Mesodermal cell (in vitro differentiated cells): ENCODE measurements around the gene GRIPAP1.
"Not testable (repeated sequence)": the region's sequence is repeated elsewhere in the genome, so short reads cannot be mapped to it uniquely, and the experiment has no call there.

Source experiments
- H3K27ac ChIP-seq: 2 replicates; pipeline ENCODE4 v1.7.0; 2013; ENCODE audit warnings: mild to moderate bottlenecking, low read depth, low read length, moderate library complexity; ENCODE audit not compliant: severe bottlenecking
- H3K36me3 ChIP-seq: 2 replicates; pipeline ENCODE4 v1.7.1; 2013; ENCODE audit warnings: mild to moderate bottlenecking, low read length, moderate library complexity; ENCODE audit not compliant: control insufficient read depth, insufficient read depth
- H3K4me1 ChIP-seq: one replicate; pipeline ENCODE4 v1.7.1; 2013; ENCODE audit warnings: mild to moderate bottlenecking, low read length; ENCODE audit not compliant: insufficient read depth, control insufficient read depth, poor library complexity, severe bottlenecking
- H3K4me3 ChIP-seq: 2 replicates; pipeline ENCODE4 v1.7.0; 2013; ENCODE audit warnings: low read length, control low read depth, mild to moderate bottlenecking; ENCODE audit not compliant: insufficient read depth, poor library complexity, severe bottlenecking; ENCODE audit errors: extremely low read depth
- H3K9me3 ChIP-seq: 2 replicates; pipeline ENCODE4 v1.7.1; 2013; ENCODE audit warnings: mild to moderate bottlenecking, low read length, moderate library complexity; ENCODE audit not compliant: control insufficient read depth
- WGBS, 2 experiments: methylation state at CpG; one replicate each; pipeline ENCODE4 v1.1.5; 2013; ENCODE audit warnings: missing lambda C conversion rate in 2 of 2; ENCODE audit not compliant: insufficient coverage in 2 of 2; 5-methylcytosine and 5-hydroxymethylcytosine counted together

Gene GRIPAP1

GRCh38 chrX:48992341-48992740 is 9.7 kb downstream of the GRIPAP1 start:
- Histone ChIP-seq H3K27ac (no peak overlapping the region), H3K36me3 (peaks cover 56% of the 10 kb centered on the region)

GRCh38 chrX:48989483-48989882 is 12.6 kb downstream of the GRIPAP1 start:
- WGBS, 2 experiments: no CpG with 5 or more reads among the region's 4 CpGs
- H3K9me3 ChIP-seq: no peaks in the 10 kb centered on the region

More at GRCh38 chrX:48992341-48992740, 9.7 kb downstream of the GRIPAP1 start:
- H3K4me3 ChIP-seq: no peak overlapping the region
- H3K9me3 ChIP-seq: no peaks in the 10 kb centered on the region
- no peaks in the 10 kb centered on the region for H3K4me1 ChIP-seq

GRCh38 chrX:48983896-48984295 is 18.2 kb downstream of the GRIPAP1 start:
- Histone ChIP-seq H3K9me3 (no peaks in the 10 kb centered on the region), H3K36me3 (peaks cover 42% of the 10 kb centered on the region), H3K27ac (no peak overlapping the region), H3K4me3 (no peak overlapping the region), H3K4me1 (no peaks in the 10 kb centered on the region)
- no CpG with 5 or more reads among the region's 3 CpGs for WGBS, 2 experiments

More at GRCh38 chrX:48989483-48989882, 12.6 kb downstream of the GRIPAP1 start:
- H3K36me3 ChIP-seq: peaks cover 42% of the 10 kb centered on the region
- H3K4me3 ChIP-seq: no peak overlapping the region
- no peak overlapping the region for H3K27ac ChIP-seq
- no peaks in the 10 kb centered on the region for H3K4me1 ChIP-seq

GRCh38 chrX:48983081-48983480 is 19.0 kb downstream of the GRIPAP1 start:
- no peak overlapping the region for H3K4me3 ChIP-seq
- no peak overlapping the region for H3K27ac ChIP-seq
- H3K4me1 ChIP-seq: no peaks in the 10 kb centered on the region
- peaks cover 40% of the 10 kb centered on the region for H3K36me3 ChIP-seq
- 95 to 100% methylated on average over 3 to 9 of the region's 17 CpGs for WGBS, 2 experiments
- H3K9me3 ChIP-seq: no peaks in the 10 kb centered on the region

GRCh38 chrX:48981178-48981577 is 20.9 kb downstream of the GRIPAP1 start:
- Histone ChIP-seq H3K27ac (no peak overlapping the region), H3K4me1 (no peaks in the 10 kb centered on the region), H3K36me3 (peaks cover 51% of the 10 kb centered on the region), H3K4me3 (no peak overlapping the region), H3K9me3 (no peaks in the 10 kb centered on the region)
- WGBS, 2 experiments: 83 to 91% methylated on average over 1 to 6 of the region's 10 CpGs

GRCh38 chrX:48980341-48980740 is 21.7 kb downstream of the GRIPAP1 start:
- WGBS, 2 experiments: 100% methylated on average over 1 of the region's 10 CpGs

GRCh38 chrX:48978226-48978625 is 23.8 kb downstream of the GRIPAP1 start:
- peaks cover 40% of the 10 kb centered on the region for H3K36me3 ChIP-seq
- no peak overlapping the region for H3K27ac ChIP-seq
- no peaks in the 10 kb centered on the region for H3K9me3 ChIP-seq
- no peaks in the 10 kb centered on the region for H3K4me1 ChIP-seq
- H3K4me3 ChIP-seq: no peak overlapping the region
- WGBS, 2 experiments: no CpG with 5 or more reads among the region's 5 CpGs

More at GRCh38 chrX:48980341-48980740, 21.7 kb downstream of the GRIPAP1 start:
- H3K9me3 ChIP-seq, H3K4me3 ChIP-seq, H3K4me1 ChIP-seq, H3K27ac ChIP-seq: not testable (repeated sequence)
- H3K36me3 ChIP-seq: peaks cover 50% of the 10 kb centered on the region

GRCh38 chrX:48976086-48976485 is 26.0 kb downstream of the GRIPAP1 start:
- 100% methylated on average over 2 to 4 of the region's 6 CpGs for WGBS, 2 experiments
- Histone ChIP-seq H3K4me3 (no peak overlapping the region), H3K4me1 (no peaks in the 10 kb centered on the region), H3K9me3 (no peaks in the 10 kb centered on the region), H3K36me3 (peaks cover 27% of the 10 kb centered on the region), H3K27ac (no peak overlapping the region)

- Histone ChIP-seq H3K9me3 (no peaks in the 10 kb centered on the region), H3K4me1 (no peaks in the 10 kb centered on the region), H3K27ac (no peak overlapping the region), H3K4me3 (no peak overlapping the region), H3K36me3 (peaks cover 27% of the 10 kb centered on the region)
- 95 to 100% methylated on average over 1 to 4 of the region's 5 CpGs for WGBS, 2 experiments
Observed at GRCh38 chrX:48975541-48975940, 26.5 kb downstream of the GRIPAP1 start.

GRCh38 chrX:48975041-48975440 is 27.0 kb downstream of the GRIPAP1 start:
- H3K4me3 ChIP-seq: no peak overlapping the region
- peaks cover 24% of the 10 kb centered on the region for H3K36me3 ChIP-seq
- WGBS, 2 experiments: 95 to 100% methylated on average over 4 to 5 of the region's 7 CpGs
- H3K27ac ChIP-seq: no peak overlapping the region
- no peaks in the 10 kb centered on the region for H3K4me1 ChIP-seq
- no peaks in the 10 kb centered on the region for H3K9me3 ChIP-seq

- no peaks in the 10 kb centered on the region for H3K9me3 ChIP-seq
Observed at GRCh38 chrX:48974574-48974973, 27.5 kb downstream of the GRIPAP1 start.

More at GRCh38 chrX:48974574-48974973, 27.5 kb downstream of the GRIPAP1 start:
- Histone ChIP-seq H3K4me3 (no peak overlapping the region), H3K27ac (no peak overlapping the region), H3K4me1 (no peaks in the 10 kb centered on the region), H3K36me3 (peaks cover 20% of the 10 kb centered on the region)
- WGBS, 2 experiments: 67 to 90% methylated on average over 1 to 2 of the region's 2 CpGs
